Astrocyte (in vitro differentiated cells and primary cell): ENCODE results near the gene SEMA7A. TPM values are rescaled to one million over a fixed set of nuclear protein-coding genes. Genes with fewer than 3 reads are reported as not detected.

Source experiments
- DNase-seq: peaks from one replicate; pipeline ENCODE4 v3.0.0-alpha.2; 2010; ENCODE audit warnings: low read depth
- FAIRE-seq: peaks from 2 replicates; lab custom pipeline; 2011; peaks lifted over from hg19 to GRCh38; lab: Jason Lieb, UNC
- H2AFZ ChIP-seq: 2 replicates; pipeline ENCODE4 v1.6.0; 2012; ENCODE audit warnings: low read depth, low read length, inconsistent platforms
- H3K27ac ChIP-seq: 2 replicates; pipeline ENCODE4 v1.5.1; 2011; ENCODE audit warnings: low read depth, low read length, inconsistent platforms
- H3K27me3 ChIP-seq: 2 replicates; pipeline ENCODE4 v1.6.0; 2011; ENCODE audit warnings: low read length, inconsistent platforms; ENCODE audit not compliant: insufficient read depth
- H3K36me3 ChIP-seq: 2 replicates; pipeline ENCODE4 v1.5.1; 2011; ENCODE audit warnings: low read length, inconsistent platforms; ENCODE audit not compliant: insufficient read depth
- H3K4me1 ChIP-seq: 2 replicates; pipeline ENCODE4 v1.5.1; 2011; ENCODE audit warnings: low read length, inconsistent platforms; ENCODE audit not compliant: insufficient read depth
- H3K4me2 ChIP-seq: 2 replicates; pipeline ENCODE4 v1.6.0; 2012; ENCODE audit warnings: low read length, inconsistent platforms
- H3K4me3 ChIP-seq: 2 replicates; pipeline ENCODE4 v1.5.1; 2011; ENCODE audit warnings: low read depth, mild to moderate bottlenecking, low read length, inconsistent platforms; ENCODE audit not compliant: insufficient read depth
- H3K79me2 ChIP-seq: 2 replicates; pipeline ENCODE4 v1.6.0; 2012; ENCODE audit warnings: mild to moderate bottlenecking, low read length, inconsistent platforms; ENCODE audit not compliant: insufficient read depth
- H3K9ac ChIP-seq: 2 replicates; pipeline ENCODE4 v1.6.0; 2012; ENCODE audit warnings: mild to moderate bottlenecking, low read length, inconsistent platforms
- H3K9me3 ChIP-seq: 2 replicates; pipeline ENCODE4 v1.5.1; 2012; ENCODE audit warnings: low read depth, mild to moderate bottlenecking, low read length, inconsistent platforms; ENCODE audit not compliant: insufficient read depth
- H4K20me1 ChIP-seq: 2 replicates; pipeline ENCODE4 v1.6.0; 2012; ENCODE audit warnings: low read length, inconsistent platforms; ENCODE audit not compliant: insufficient read depth
- H3K27ac Mint-ChIP-seq: one replicate; pipeline ENCODE4 v1.8.0; 2021; ENCODE audit warnings: mild to moderate bottlenecking, mixed read lengths; ENCODE audit not compliant: unreplicated experiment
- H3K27me3 Mint-ChIP-seq: one replicate; pipeline ENCODE4 v1.8.0; 2021; ENCODE audit warnings: low read depth, mixed read lengths; ENCODE audit not compliant: unreplicated experiment
- H3K36me3 Mint-ChIP-seq: one replicate; pipeline ENCODE4 v1.8.0; 2021; ENCODE audit warnings: low read depth, mixed read lengths; ENCODE audit not compliant: unreplicated experiment
- H3K4me1 Mint-ChIP-seq: one replicate; pipeline ENCODE4 v1.8.0; 2021; ENCODE audit warnings: low read depth, mixed read lengths; ENCODE audit not compliant: unreplicated experiment
- H3K4me3 Mint-ChIP-seq: one replicate; pipeline ENCODE4 v1.8.0; 2021; ENCODE audit warnings: mild to moderate bottlenecking, moderate library complexity, mixed read lengths; ENCODE audit not compliant: unreplicated experiment
- H3K9me3 Mint-ChIP-seq: one replicate; pipeline ENCODE4 v1.8.0; 2021; ENCODE audit warnings: mild to moderate bottlenecking, mixed read lengths; ENCODE audit not compliant: unreplicated experiment
- CTCF ChIP-seq: IDR thresholded peaks from 2 replicates; pipeline ENCODE4 v1.5.1; 2011; ENCODE audit warnings: low read depth, mild to moderate bottlenecking, inconsistent platforms, low read length, moderate library complexity; ENCODE audit not compliant: insufficient read depth
- EZH2 ChIP-seq: IDR thresholded peaks from 2 replicates; pipeline ENCODE4 v1.6.1; 2012; ENCODE audit warnings: mild to moderate bottlenecking, low read length, inconsistent platforms; ENCODE audit not compliant: insufficient read depth
- total RNA-seq: library from RNA; stranded (reverse); gene quantifications from 2 replicates; pipeline ENCODE4 v1.2.1, GENCODE V29; 2021

SEMA7A gene
- total RNA-seq, 1 donor from 2014 or later: 26.7 TPM

- Histone ChIP-seq H3K9me3 (no peaks in the 10 kb centered on the region), H3K4me2 (peak overlapping the region; percentile 36), H3K79me2 (peaks cover 99% of the 10 kb centered on the region), H4K20me1 (peaks cover 74% of the 10 kb centered on the region), H3K4me3 (no peak overlapping the region), H2AFZ (no peak overlapping the region), H3K4me1 (peaks cover 64% of the 10 kb centered on the region), H3K36me3 (peaks cover 48% of the 10 kb centered on the region), H3K9ac (peak overlapping the region; percentile 1), H3K27me3 (no peaks in the 10 kb centered on the region), H3K27ac (peak overlapping the region; percentile 32)
- Mint-ChIP-seq H3K27ac (no peak overlapping the region), H3K27me3 (peaks cover 5% of the 10 kb centered on the region), H3K9me3 (no peaks in the 10 kb centered on the region), H3K4me1 (peaks cover 21% of the 10 kb centered on the region), H3K4me3 (no peak overlapping the region), H3K36me3 (peaks cover 25% of the 10 kb centered on the region)
- FAIRE-seq (no peak), DNase-seq (no peak)
- no peak for TF ChIP-seq EZH2
Measured at GRCh38 chr15:74415966-74416916, 17.5 kb downstream of the SEMA7A start.

- no peak for DNase-seq
- TF ChIP-seq EZH2 (no peak), CTCF (no peak)
- H3K9me3 ChIP-seq: no peaks in the 10 kb centered on the region
- H2AFZ ChIP-seq: no peak overlapping the region
- H3K79me2 ChIP-seq: peaks cover 93% of the 10 kb centered on the region
- H3K27ac ChIP-seq: no peak overlapping the region
- peaks cover 55% of the 10 kb centered on the region for H3K36me3 ChIP-seq
- peaks cover 60% of the 10 kb centered on the region for H4K20me1 ChIP-seq
- no peaks in the 10 kb centered on the region for H3K27me3 ChIP-seq
- Mint-ChIP-seq H3K27ac (no peak overlapping the region), H3K36me3 (peaks cover 25% of the 10 kb centered on the region), H3K4me1 (peaks cover 7% of the 10 kb centered on the region), H3K9me3 (no peaks in the 10 kb centered on the region), H3K27me3 (peaks cover 5% of the 10 kb centered on the region), H3K4me3 (no peak overlapping the region)
- no peak for FAIRE-seq
- H3K4me1 ChIP-seq: peaks cover 50% of the 10 kb centered on the region
- H3K9ac ChIP-seq: no peak overlapping the region
- H3K4me3 ChIP-seq: no peak overlapping the region
- H3K4me2 ChIP-seq: no peak overlapping the region
Measured at GRCh38 chr15:74414603-74415338, 19.0 kb downstream of the SEMA7A start.

- Histone ChIP-seq H4K20me1 (peaks cover 54% of the 10 kb centered on the region), H3K27ac (no peak overlapping the region), H3K79me2 (peaks cover 87% of the 10 kb centered on the region), H3K9me3 (no peaks in the 10 kb centered on the region), H3K4me2 (no peak overlapping the region), H3K36me3 (peaks cover 55% of the 10 kb centered on the region), H3K4me1 (peaks cover 47% of the 10 kb centered on the region), H3K4me3 (no peak overlapping the region), H3K9ac (no peak overlapping the region), H3K27me3 (no peaks in the 10 kb centered on the region), H2AFZ (no peak overlapping the region)
- Mint-ChIP-seq H3K27ac (peak overlapping the region; percentile 9), H3K27me3 (peaks cover 5% of the 10 kb centered on the region), H3K4me1 (peaks cover 7% of the 10 kb centered on the region), H3K9me3 (no peaks in the 10 kb centered on the region), H3K36me3 (peaks cover 25% of the 10 kb centered on the region), H3K4me3 (no peak overlapping the region)
- TF ChIP-seq EZH2: no peak
- no peak for TF ChIP-seq CTCF
- FAIRE-seq: no peak
- no peak for DNase-seq
Measured at GRCh38 chr15:74414081-74414580, 19.6 kb downstream of the SEMA7A start.
